Breast epithelium (tissue), 4 donors: ENCODE data around the gene PIK3R5. TPM values are rescaled to one million over a fixed set of nuclear protein-coding genes. Genes with fewer than 3 reads are reported as not detected.

Experiments
- DNase-seq, 2 donors: peaks; one replicate each; pipeline ENCODE4 v3.0.0-alpha.2; 2019; ENCODE audit warnings: low spot score in 2 of 2
- H3K27ac ChIP-seq, 2 donors: fragments of 200-600 bp; sonication (generic) in 1 of 2; one replicate each; pipeline ENCODE4 v1.5.1; 2016 to 2019; ENCODE audit warnings: mild to moderate bottlenecking in 1 of 2
- H3K27me3 ChIP-seq, 2 donors: fragments of 200-600 bp; sonication (generic) in 1 of 2; one replicate each; pipeline versions ENCODE4 v1.5.1 to v1.6.0; 2017 to 2019; ENCODE audit warnings: control low read depth in 1 of 2, mild to moderate bottlenecking in 1 of 2
- H3K36me3 ChIP-seq: fragments of 200-600 bp; one replicate; pipeline ENCODE4 v1.5.1; 2019
- H3K4me1 ChIP-seq, 2 donors: fragments of 200-600 bp; sonication (generic); one replicate each; pipeline ENCODE4 v1.5.1; 2016 to 2019; ENCODE audit warnings: control low read depth in 1 of 2
- H3K4me3 ChIP-seq, 3 donors: fragments of 200-600 bp; sonication (generic); 1 replicate in 2 of 3; 2 replicates in 1 of 3; pipeline ENCODE4 v1.5.1; 2016 to 2019; ENCODE audit warnings: mild to moderate bottlenecking in 3 of 3, moderate library complexity in 2 of 3
- H3K9me3 ChIP-seq, 2 donors: fragments of 200-600 bp; sonication (generic) in 1 of 2; one replicate each; pipeline ENCODE4 v1.5.1; 2016 to 2019; ENCODE audit warnings: control low read depth in 1 of 2
- POLR2A ChIP-seq: fragments of 450-650 bp; IDR thresholded peaks from one replicate; pipeline ENCODE4 v1.6.1; 2016; ENCODE audit warnings: antibody characterized with exemption, mild to moderate bottlenecking, moderate library complexity
- POLR2AphosphoS5 ChIP-seq, 3 donors: sonication (generic); formaldehyde crosslinking; IDR thresholded peaks; one replicate each; pipeline ENCODE4 v1.6.1; 2017; ENCODE audit warnings: antibody characterized with exemption in 3 of 3
- intact Hi-C: fragments of 100-400 bp; cut with DNase I; formaldehyde crosslinking; loops from one replicate; pipeline ENCODE4 v1.15.1; 2023; ENCODE audit warnings: low total_unique reads
- total RNA-seq, 3 donors: library from RNA; depleted of rRNA; stranded (reverse); fragments of >200 nt; gene quantifications; one replicate each; pipeline ENCODE4 v1.1.0, GENCODE V29; 2016
- TF ChIP-seq, protein P1 (sequence below), 3 donors: fragments of 450-650 bp; IDR thresholded peaks; one replicate each; pipeline ENCODE4 v1.5.1; 2016 to 2017; ENCODE audit warnings: antibody characterized with exemption in 3 of 3, mild to moderate bottlenecking in 3 of 3, moderate library complexity in 3 of 3

The PIK3R5 gene
- total RNA-seq, 3 donors from 2014 or later: 9.8 to 28.6 (median 12.3) TPM

DNA sequence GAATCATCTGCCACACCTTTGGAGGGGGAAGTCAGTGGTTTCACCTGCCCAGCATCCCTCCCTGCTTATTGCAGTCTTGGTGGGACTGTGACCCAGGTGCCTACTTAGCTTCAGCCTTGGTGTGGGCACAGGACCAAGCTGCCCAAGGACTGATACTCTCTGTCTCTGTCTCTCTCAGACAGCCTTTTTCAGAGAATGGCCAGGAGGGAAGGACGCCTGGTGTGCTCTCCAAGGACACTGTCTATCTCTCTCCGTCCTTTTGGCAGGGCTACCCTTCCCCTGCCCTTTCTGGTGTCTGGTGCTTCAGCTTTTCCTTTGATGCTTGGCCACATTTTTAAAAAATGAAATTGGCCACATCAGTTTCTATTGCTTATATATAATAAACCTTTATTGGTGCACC lies 117.6 kb downstream of the PIK3R5 start:
- Histone ChIP-seq H3K27ac (no peak overlapping the region), H3K27me3 (no peaks in the 10 kb centered on the region), H3K4me1 (no peaks in the 10 kb centered on the region), H3K36me3 (no peaks in the 10 kb centered on the region), H3K4me3 (no peak overlapping the region), H3K9me3 (no peaks in the 10 kb centered on the region)
- DNase-seq: no peak
- TF ChIP-seq, protein P1, sequence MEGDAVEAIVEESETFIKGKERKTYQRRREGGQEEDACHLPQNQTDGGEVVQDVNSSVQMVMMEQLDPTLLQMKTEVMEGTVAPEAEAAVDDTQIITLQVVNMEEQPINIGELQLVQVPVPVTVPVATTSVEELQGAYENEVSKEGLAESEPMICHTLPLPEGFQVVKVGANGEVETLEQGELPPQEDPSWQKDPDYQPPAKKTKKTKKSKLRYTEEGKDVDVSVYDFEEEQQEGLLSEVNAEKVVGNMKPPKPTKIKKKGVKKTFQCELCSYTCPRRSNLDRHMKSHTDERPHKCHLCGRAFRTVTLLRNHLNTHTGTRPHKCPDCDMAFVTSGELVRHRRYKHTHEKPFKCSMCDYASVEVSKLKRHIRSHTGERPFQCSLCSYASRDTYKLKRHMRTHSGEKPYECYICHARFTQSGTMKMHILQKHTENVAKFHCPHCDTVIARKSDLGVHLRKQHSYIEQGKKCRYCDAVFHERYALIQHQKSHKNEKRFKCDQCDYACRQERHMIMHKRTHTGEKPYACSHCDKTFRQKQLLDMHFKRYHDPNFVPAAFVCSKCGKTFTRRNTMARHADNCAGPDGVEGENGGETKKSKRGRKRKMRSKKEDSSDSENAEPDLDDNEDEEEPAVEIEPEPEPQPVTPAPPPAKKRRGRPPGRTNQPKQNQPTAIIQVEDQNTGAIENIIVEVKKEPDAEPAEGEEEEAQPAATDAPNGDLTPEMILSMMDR (IDR thresholded peaks at IDR 0.05): no peak
- TF ChIP-seq POLR2A (no peak), POLR2AphosphoS5 (IDR thresholded peaks at IDR 0.05) (no peak)
- intact Hi-C loops: no loop called here

DNA sequence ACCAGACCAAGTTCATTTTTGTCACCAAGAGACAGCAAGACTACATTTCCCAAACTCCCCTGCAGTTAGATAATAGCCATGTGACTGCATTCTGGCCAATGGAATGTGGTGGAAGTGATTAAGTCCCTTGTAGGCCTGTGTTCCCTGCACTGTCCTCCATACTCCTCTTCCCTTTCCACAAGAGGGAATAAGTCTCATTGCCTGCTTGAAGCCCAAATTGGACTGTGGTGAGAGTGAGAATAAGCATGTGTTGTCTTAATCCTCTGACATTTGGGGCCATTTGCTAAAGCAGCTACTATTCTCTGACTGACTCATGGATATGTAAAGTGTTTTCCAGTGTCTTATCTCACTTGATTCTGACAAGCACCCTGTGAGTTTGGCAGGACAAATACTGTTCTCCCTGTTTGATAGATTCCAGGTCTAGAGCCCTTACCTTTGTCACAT lies 118.7 kb downstream of the PIK3R5 start:
- H3K4me3 ChIP-seq: no peak overlapping the region
- no peaks in the 10 kb centered on the region for H3K9me3 ChIP-seq
- no peak for DNase-seq
- TF ChIP-seq, protein P1 (IDR thresholded peaks at IDR 0.05): no peak
- TF ChIP-seq POLR2A: no peak
- no peak for TF ChIP-seq POLR2AphosphoS5 (IDR thresholded peaks at IDR 0.05)
- intact Hi-C loops: no loop called here
- no peaks in the 10 kb centered on the region for H3K36me3 ChIP-seq
- H3K4me1 ChIP-seq: no peaks in the 10 kb centered on the region
- no peaks in the 10 kb centered on the region for H3K27me3 ChIP-seq
- H3K27ac ChIP-seq: no peak overlapping the region

DNA sequence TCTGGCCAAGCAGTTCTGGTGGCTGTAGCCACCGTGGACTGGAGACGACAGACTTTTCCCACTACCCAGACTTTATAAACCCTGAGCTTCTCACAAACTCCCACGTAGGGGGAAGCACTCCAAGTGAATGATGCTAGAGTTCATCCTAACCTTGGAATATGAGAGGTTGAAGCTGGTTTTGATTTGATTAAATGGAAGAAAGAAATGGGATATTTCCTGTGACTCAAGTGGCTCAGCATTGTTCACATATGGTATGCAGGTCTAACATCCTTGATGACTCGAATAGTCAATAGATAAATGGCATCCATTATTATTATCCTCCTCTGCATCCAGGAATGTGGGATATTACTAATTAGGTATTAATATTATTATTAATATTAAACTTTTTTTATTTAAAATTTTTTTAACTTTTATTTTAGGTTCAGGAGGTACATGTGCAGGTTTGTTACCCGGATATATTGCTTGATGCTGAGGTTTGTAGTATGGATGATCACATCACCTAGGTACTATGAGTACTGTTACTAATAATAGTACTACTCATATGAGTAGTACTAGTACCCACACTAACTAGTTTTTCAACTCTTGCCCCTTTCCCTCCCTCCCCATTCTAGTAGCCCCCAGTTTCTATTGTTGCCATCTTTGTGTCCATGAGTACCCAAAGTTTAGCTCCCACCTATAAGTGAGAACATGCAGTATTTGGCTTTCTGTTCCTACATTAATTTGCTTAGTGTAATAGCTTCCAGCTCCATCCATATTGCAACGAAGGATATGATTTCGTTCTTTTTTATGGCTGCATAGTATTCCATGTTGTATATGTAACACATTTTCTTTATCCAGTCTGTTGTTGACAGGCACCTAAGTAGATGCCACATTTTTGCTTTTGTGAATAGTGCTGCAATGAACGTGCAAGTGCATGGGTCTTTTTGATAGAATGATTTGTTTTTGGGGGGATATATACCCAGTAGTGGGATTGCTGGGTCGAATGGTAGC lies 121.0 kb downstream of the PIK3R5 start:
- Histone ChIP-seq H3K27ac (no peak overlapping the region), H3K4me1 (no peaks in the 10 kb centered on the region), H3K4me3 (no peak overlapping the region), H3K9me3 (no peaks in the 10 kb centered on the region), H3K27me3 (no peaks in the 10 kb centered on the region), H3K36me3 (no peaks in the 10 kb centered on the region)
- intact Hi-C loops: no loop called here
- no peak for TF ChIP-seq POLR2AphosphoS5 (IDR thresholded peaks at IDR 0.05)
- TF ChIP-seq, protein P1 (IDR thresholded peaks at IDR 0.05): no peak
- TF ChIP-seq POLR2A: no peak
- no peak for DNase-seq

DNA sequence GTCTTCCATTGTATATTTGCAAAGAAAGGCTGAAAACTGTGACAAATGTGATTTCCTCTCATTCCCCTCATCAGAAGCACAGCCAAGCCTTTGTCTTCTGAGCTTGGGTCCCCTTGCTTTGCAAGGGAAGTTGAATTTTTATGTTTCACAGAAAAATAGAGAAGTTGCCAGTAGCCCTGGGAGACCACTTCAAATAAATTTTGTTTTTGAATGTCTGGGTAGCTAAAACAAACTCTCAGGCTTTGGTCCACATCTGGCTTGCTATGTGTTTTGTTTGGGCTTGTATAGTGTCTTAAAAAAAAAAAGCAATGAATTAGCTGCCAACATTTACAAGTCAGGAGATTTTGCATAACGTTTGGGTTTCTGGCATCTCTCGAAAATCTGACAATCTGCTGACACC lies 122.2 kb downstream of the PIK3R5 start:
- intact Hi-C loops: no loop called here
- Histone ChIP-seq H3K27ac (no peak overlapping the region), H3K4me3 (no peak overlapping the region)

More for the DNA sequence above, 122.2 kb downstream of the PIK3R5 start:
- no peak for TF ChIP-seq POLR2A
- TF ChIP-seq, protein P1 (IDR thresholded peaks at IDR 0.05): no peak
- TF ChIP-seq POLR2AphosphoS5 (IDR thresholded peaks at IDR 0.05): no peak
- DNase-seq: no peak
- Histone ChIP-seq H3K4me1 (no peaks in the 10 kb centered on the region), H3K36me3 (no peaks in the 10 kb centered on the region), H3K9me3 (no peaks in the 10 kb centered on the region), H3K27me3 (no peaks in the 10 kb centered on the region)
